Astrocyte of the spinal cord (primary cell): ENCODE results near the gene GJB6.

ENCODE experiments used
- DNase-seq: peaks from one replicate; pipeline ENCODE4 v3.0.0; 2011; ENCODE audit warnings: low read depth, low spot score
- H3K4me3 ChIP-seq: 2 replicates; pipeline ENCODE4 v1.5.1; 2011; ENCODE audit warnings: low read depth, mild to moderate bottlenecking, low read length, moderate library complexity
- CTCF ChIP-seq: IDR thresholded peaks from 2 replicates; pipeline ENCODE4 v1.5.1; 2012; ENCODE audit warnings: low read depth, mild to moderate bottlenecking, low read length, inconsistent platforms
- in situ Hi-C: cut with HindIII; loops from 2 replicates; pipeline ENCODE4 v1.10.0; 2017; ENCODE audit warnings: low sequenced_read_pairs

The GJB6 gene

GRCh38 chr13:20227730-20228129 lies 4.4 kb downstream of the GJB6 start:
- in situ Hi-C loops = no loop called here

GRCh38 chr13:20227288-20227687 lies 4.8 kb downstream of the GJB6 start:
- no peak for DNase-seq
- no peak overlapping the region for H3K4me3 ChIP-seq
- in situ Hi-C loops = no loop called here
- no peak for TF ChIP-seq CTCF

More at GRCh38 chr13:20227730-20228129, 4.4 kb downstream of the GJB6 start:
- TF ChIP-seq CTCF = no peak
- H3K4me3 ChIP-seq = no peak overlapping the region
- no peak for DNase-seq

- no peak for TF ChIP-seq CTCF
- in situ Hi-C loops = no loop called here
- H3K4me3 ChIP-seq = no peak overlapping the region
- DNase-seq = no peak
These were observed 9.6 kb downstream of the GJB6 start for GRCh38 chr13:20222553-20222952.

GRCh38 chr13:20221772-20222171 lies 10.3 kb downstream of the GJB6 start:
- no peak overlapping the region for H3K4me3 ChIP-seq
- no peak for TF ChIP-seq CTCF
- DNase-seq = no peak
- in situ Hi-C loops = no loop called here

GRCh38 chr13:20219577-20219976 lies 12.5 kb downstream of the GJB6 start:
- DNase-seq = no peak
- in situ Hi-C loops = no loop called here
- no peak for TF ChIP-seq CTCF
- no peak overlapping the region for H3K4me3 ChIP-seq

DNA sequence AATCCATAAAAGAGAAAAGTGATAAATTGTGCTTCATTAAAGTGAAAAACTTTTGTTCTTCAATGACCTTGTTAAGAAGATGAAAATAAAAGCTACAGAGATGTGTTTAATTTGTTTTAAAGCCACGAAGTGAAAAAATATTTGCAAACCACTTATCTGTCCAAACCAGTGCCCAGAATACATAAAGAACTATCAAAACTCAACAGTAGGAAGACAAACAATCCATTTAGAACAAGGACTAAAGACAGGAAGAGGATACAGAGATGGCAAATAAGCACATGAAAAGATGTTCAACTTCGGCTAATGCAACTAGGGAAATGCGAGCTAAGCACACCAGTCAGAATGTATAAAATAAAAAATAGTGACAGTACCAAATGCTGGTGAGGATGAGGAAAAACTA lies 15.0 kb downstream of the GJB6 start:
- no peak for DNase-seq
- TF ChIP-seq CTCF = no peak
- in situ Hi-C loops = no loop called here
- H3K4me3 ChIP-seq = no peak overlapping the region

GRCh38 chr13:20209948-20210347 lies 22.2 kb downstream of the GJB6 start:
- TF ChIP-seq CTCF = no peak
- in situ Hi-C loops = no loop called here
- no peak for DNase-seq
- H3K4me3 ChIP-seq = no peak overlapping the region
